Uterus (tissue), 2 donors: ENCODE measurements around the gene DZIP1.

Experiments
- CTCF ChIP-seq, 4 experiments: fragments of 200-600 bp in 2 of 4; fragments of 450-650 bp in 2 of 4; sonication (generic) in 2 of 4; IDR thresholded peaks; one replicate each; pipeline ENCODE4 v1.5.1; 2016 to 2019; ENCODE audit warnings: antibody characterized with exemption in 4 of 4, mild to moderate bottlenecking in 2 of 4, moderate library complexity in 1 of 4
- POLR2A ChIP-seq, 2 donors: fragments of 450-650 bp; IDR thresholded peaks; one replicate each; pipeline ENCODE4 v1.6.1; 2016; ENCODE audit warnings: antibody characterized with exemption in 2 of 2, mild to moderate bottlenecking in 1 of 2, moderate library complexity in 1 of 2

- TF ChIP-seq CTCF (IDR thresholded peaks at IDR 0.05) (no peak), POLR2A (IDR thresholded peaks at IDR 0.05) (no peak)
Observed at GRCh38 chr13:95553581-95554385, 90.7 kb downstream of the DZIP1 start.
